ENCODE measurements around the gene BTNL9. TPM values are rescaled to one million over a fixed set of nuclear protein-coding genes. Genes with fewer than 3 reads are reported as not detected.

Gene BTNL9
- total RNA-seq, 5 donors from 2014 or later (not counting 1 experiment from before 2014, with no cell fraction given): 0.41 to 0.95 (median 0.66) TPM; not detected in 2

GRCh38 chr5:181084621-181085195 is 44.6 kb downstream of the BTNL9 start:
- Histone ChIP-seq H3K4me3 (ENCODE audit: control insufficient read depth in 1 of 2, extremely low read depth in 1 of 2, low read length in 1 of 2) (no peak overlapping the region), H3K36me3 (ENCODE audit: control insufficient read depth in 2 of 2, extremely low read depth in 1 of 2, insufficient read depth in 1 of 2, low read length in 1 of 2) (no peaks in the 10 kb centered on the region), H3K4me1 (ENCODE audit: control insufficient read depth in 1 of 2, extremely low read depth in 1 of 2, insufficient read depth in 2 of 2, low read length in 2 of 2) (no peaks in the 10 kb centered on the region), H3K27me3 (replicated peaks in 1 of 2; ENCODE audit: control insufficient read depth in 2 of 2, extremely low read depth in 1 of 2, insufficient read depth in 2 of 2, low read length in 1 of 2) (peaks cover 11 to 37% of the 10 kb centered on the region in 2 experiments), H3K9me3 (no peaks in the 10 kb centered on the region), H3K27ac (ENCODE audit: low read length) (no peak overlapping the region)
- no peaks in the 10 kb centered on the region for H3K36me3 Mint-ChIP-seq
- H3K9me3 Mint-ChIP-seq: no peaks in the 10 kb centered on the region
- no peaks in the 10 kb centered on the region for H3K4me1 Mint-ChIP-seq
- no peak overlapping the region for H3K27ac Mint-ChIP-seq
- ATAC-seq (replicated peaks in 1 of 4): no peak
- 47% methylated on average over 18 of the region's 18 CpGs for WGBS (ENCODE audit: insufficient coverage)
- CTCF ChIA-PET: no interaction called here
- no peak for DNase-seq
- H3K4me3 Mint-ChIP-seq: no peak overlapping the region
- H3K27me3 Mint-ChIP-seq: peaks cover 38 to 53% of the 10 kb centered on the region in 2 donors
- POLR2A ChIA-PET: no interaction called here

DNA sequence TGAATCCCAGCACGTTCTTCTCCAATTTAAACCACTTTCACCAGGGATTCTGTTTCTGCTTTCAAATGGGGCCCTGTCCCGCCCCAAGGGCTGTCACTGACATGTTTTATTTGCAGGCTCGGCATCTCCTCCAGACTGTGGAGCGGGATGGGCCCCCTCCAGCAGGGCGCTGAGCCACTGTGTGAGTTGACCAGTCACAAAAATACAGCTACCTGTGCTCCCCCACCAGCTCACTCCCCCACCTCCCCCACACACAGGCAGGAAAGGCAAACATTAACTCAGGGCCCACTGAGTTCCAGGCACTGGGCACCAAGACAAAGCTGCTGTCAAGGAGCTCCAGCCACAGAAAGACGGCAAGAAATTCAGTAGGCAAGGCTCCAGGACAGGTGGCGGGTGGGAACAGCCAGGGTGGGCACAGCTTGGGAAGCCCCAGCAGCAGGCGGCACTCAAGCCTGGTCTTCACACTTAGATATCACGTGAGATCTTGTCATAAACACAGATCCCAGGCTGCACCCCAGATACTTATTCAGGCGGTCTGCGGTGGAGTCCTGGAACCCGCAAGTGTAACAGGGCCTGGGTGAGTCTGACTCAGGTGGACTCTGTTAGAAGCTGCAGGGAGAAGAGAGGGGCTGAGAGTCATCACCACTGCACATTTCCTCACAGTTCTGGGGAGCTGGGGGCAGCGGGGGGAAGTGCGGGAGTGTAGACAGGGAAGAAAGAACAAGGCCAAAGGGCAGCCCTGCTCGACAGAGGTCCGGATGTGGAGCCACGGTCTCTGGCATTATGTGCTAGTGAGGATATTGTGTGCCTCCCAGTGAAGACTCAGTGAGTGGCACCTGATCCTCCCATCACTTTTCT is 46.2 kb downstream of the BTNL9 start:
- H3K9me3 ChIP-seq: no peaks in the 10 kb centered on the region
- peaks cover 10 to 32% of the 10 kb centered on the region in 2 experiments for H3K27me3 ChIP-seq (replicated peaks in 1 of 2; ENCODE audit: control insufficient read depth in 2 of 2, extremely low read depth in 1 of 2, insufficient read depth in 2 of 2, low read length in 1 of 2)
- H3K4me3 Mint-ChIP-seq: no peak overlapping the region
- POLR2A ChIA-PET: no interaction called here
- H3K9me3 Mint-ChIP-seq: no peaks in the 10 kb centered on the region
- WGBS (ENCODE audit: insufficient coverage): 74% methylated on average over 11 of the region's 17 CpGs
- H3K4me1 Mint-ChIP-seq: no peaks in the 10 kb centered on the region
- H3K36me3 ChIP-seq (ENCODE audit: control insufficient read depth in 2 of 2, extremely low read depth in 1 of 2, insufficient read depth in 1 of 2, low read length in 1 of 2): no peaks in the 10 kb centered on the region
- CTCF ChIA-PET: no interaction called here
- no peak overlapping the region for H3K27ac ChIP-seq (ENCODE audit: low read length)
- no peak overlapping the region for H3K27ac Mint-ChIP-seq
- H3K27me3 Mint-ChIP-seq: peaks cover 35 to 51% of the 10 kb centered on the region in 2 donors
- H3K36me3 Mint-ChIP-seq: no peaks in the 10 kb centered on the region
- no peak overlapping the region for H3K4me3 ChIP-seq (ENCODE audit: control insufficient read depth in 1 of 2, extremely low read depth in 1 of 2, low read length in 1 of 2)
- H3K4me1 ChIP-seq (ENCODE audit: control insufficient read depth in 1 of 2, extremely low read depth in 1 of 2, insufficient read depth in 2 of 2, low read length in 2 of 2): no peaks in the 10 kb centered on the region
- ATAC-seq (replicated peaks in 1 of 4) (no peak), DNase-seq (no peak)

DNA sequence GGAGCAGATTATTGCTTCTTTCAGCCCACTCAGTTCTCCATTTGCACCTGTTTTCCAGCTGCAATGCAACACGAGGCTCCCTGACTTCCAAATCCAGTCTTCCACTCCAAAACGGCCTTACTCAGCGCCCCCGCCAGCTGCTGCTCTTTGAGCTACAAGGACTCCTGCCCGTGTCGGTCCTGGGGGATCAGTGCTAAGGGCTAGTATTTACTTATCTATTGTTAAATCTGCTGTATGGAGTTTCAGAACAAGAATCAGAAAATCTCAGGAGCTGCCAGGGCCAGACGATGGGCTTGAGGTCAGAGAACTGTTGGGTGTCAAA is 46.8 kb downstream of the BTNL9 start:
- ChIA-PET POLR2A (no interaction called here), CTCF (no interaction called here)
- H3K27me3 ChIP-seq (replicated peaks in 1 of 2; ENCODE audit: control insufficient read depth in 2 of 2, extremely low read depth in 1 of 2, insufficient read depth in 2 of 2, low read length in 1 of 2): peaks cover 6 to 31% of the 10 kb centered on the region in 2 experiments
- Mint-ChIP-seq H3K4me1 (no peaks in the 10 kb centered on the region), H3K36me3 (no peaks in the 10 kb centered on the region), H3K27ac (no peak overlapping the region), H3K9me3 (no peaks in the 10 kb centered on the region), H3K27me3 (peaks cover 34 to 47% of the 10 kb centered on the region in 2 donors), H3K4me3 (no peak overlapping the region)
- no peaks in the 10 kb centered on the region for H3K4me1 ChIP-seq (ENCODE audit: control insufficient read depth in 1 of 2, extremely low read depth in 1 of 2, insufficient read depth in 2 of 2, low read length in 2 of 2)
- no peak overlapping the region for H3K27ac ChIP-seq (ENCODE audit: low read length)
- no peaks in the 10 kb centered on the region for H3K9me3 ChIP-seq
- ATAC-seq (replicated peaks in 1 of 4): no peak
- WGBS (ENCODE audit: insufficient coverage): 48% methylated on average over 2 of the region's 7 CpGs
- DNase-seq: no peak
- H3K36me3 ChIP-seq (ENCODE audit: control insufficient read depth in 2 of 2, extremely low read depth in 1 of 2, insufficient read depth in 1 of 2, low read length in 1 of 2): no peaks in the 10 kb centered on the region
- no peak overlapping the region for H3K4me3 ChIP-seq (ENCODE audit: control insufficient read depth in 1 of 2, extremely low read depth in 1 of 2, low read length in 1 of 2)

- H3K27me3 ChIP-seq (replicated peaks in 1 of 2; ENCODE audit: control insufficient read depth in 2 of 2, extremely low read depth in 1 of 2, insufficient read depth in 2 of 2, low read length in 1 of 2): peaks cover 6 to 35% of the 10 kb centered on the region in 2 experiments
- POLR2A ChIA-PET: no interaction called here
- no peak overlapping the region for H3K27ac ChIP-seq (ENCODE audit: low read length)
- Mint-ChIP-seq H3K27me3 (peaks cover 36 to 50% of the 10 kb centered on the region in 2 donors), H3K36me3 (no peaks in the 10 kb centered on the region), H3K4me3 (no peak overlapping the region), H3K4me1 (no peaks in the 10 kb centered on the region), H3K27ac (no peak overlapping the region), H3K9me3 (no peaks in the 10 kb centered on the region)
- no peak for DNase-seq
- no peaks in the 10 kb centered on the region for H3K4me1 ChIP-seq (ENCODE audit: control insufficient read depth in 1 of 2, extremely low read depth in 1 of 2, insufficient read depth in 2 of 2, low read length in 2 of 2)
- WGBS (ENCODE audit: insufficient coverage): 77% methylated on average over 4 of the region's 10 CpGs
- H3K9me3 ChIP-seq: no peaks in the 10 kb centered on the region
- no peak for ATAC-seq (replicated peaks in 1 of 4)
- no peak overlapping the region for H3K4me3 ChIP-seq (ENCODE audit: control insufficient read depth in 1 of 2, extremely low read depth in 1 of 2, low read length in 1 of 2)
- CTCF ChIA-PET: no interaction called here
- no peaks in the 10 kb centered on the region for H3K36me3 ChIP-seq (ENCODE audit: control insufficient read depth in 2 of 2, extremely low read depth in 1 of 2, insufficient read depth in 1 of 2, low read length in 1 of 2)
These were observed 47.2 kb downstream of the BTNL9 start for GRCh38 chr5:181087309-181087708.

GRCh38 chr5:181088289-181088688 is 48.2 kb downstream of the BTNL9 start:
- Mint-ChIP-seq H3K4me1 (no peaks in the 10 kb centered on the region), H3K9me3 (no peaks in the 10 kb centered on the region), H3K4me3 (no peak overlapping the region), H3K36me3 (no peaks in the 10 kb centered on the region), H3K27me3 (peaks cover 34 to 49% of the 10 kb centered on the region in 2 donors), H3K27ac (no peak overlapping the region)
- no peak for ATAC-seq (replicated peaks in 1 of 4)
- Histone ChIP-seq H3K4me1 (ENCODE audit: control insufficient read depth in 1 of 2, extremely low read depth in 1 of 2, insufficient read depth in 2 of 2, low read length in 2 of 2) (no peaks in the 10 kb centered on the region), H3K27ac (ENCODE audit: low read length) (no peak overlapping the region), H3K4me3 (ENCODE audit: control insufficient read depth in 1 of 2, extremely low read depth in 1 of 2, low read length in 1 of 2) (no peak overlapping the region), H3K9me3 (no peaks in the 10 kb centered on the region), H3K27me3 (replicated peaks in 1 of 2; ENCODE audit: control insufficient read depth in 2 of 2, extremely low read depth in 1 of 2, insufficient read depth in 2 of 2, low read length in 1 of 2) (peaks cover 6 to 42% of the 10 kb centered on the region in 2 experiments), H3K36me3 (ENCODE audit: control insufficient read depth in 2 of 2, extremely low read depth in 1 of 2, insufficient read depth in 1 of 2, low read length in 1 of 2) (no peaks in the 10 kb centered on the region)
- 59% methylated on average over 3 of the region's 10 CpGs for WGBS (ENCODE audit: insufficient coverage)
- ChIA-PET CTCF (no interaction called here), POLR2A (no interaction called here)
- no peak for DNase-seq

DNA sequence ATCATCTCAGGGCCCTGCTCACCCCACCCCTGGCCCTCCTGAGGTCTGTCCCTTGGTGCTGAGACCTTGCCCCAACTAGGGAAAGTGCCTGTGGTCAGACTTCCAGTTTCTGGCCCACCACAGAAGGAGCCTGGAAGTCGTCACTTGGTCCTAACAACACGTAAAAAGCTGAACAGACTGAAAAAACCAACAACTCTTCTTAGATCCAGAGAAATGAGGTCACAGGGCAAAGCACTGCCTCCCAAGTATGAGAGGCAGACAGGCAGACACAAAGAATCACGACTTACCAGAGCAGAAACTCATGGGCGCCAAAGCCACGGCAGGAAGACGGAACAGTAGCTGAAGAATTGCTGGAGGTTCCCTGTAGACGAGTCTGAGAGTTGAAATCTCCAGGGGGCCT is 52.4 kb downstream of the BTNL9 start:
- Mint-ChIP-seq H3K27ac (no peak overlapping the region), H3K27me3 (peaks cover 26 to 29% of the 10 kb centered on the region in 2 donors), H3K4me1 (no peaks in the 10 kb centered on the region), H3K9me3 (no peaks in the 10 kb centered on the region), H3K36me3 (no peaks in the 10 kb centered on the region), H3K4me3 (no peak overlapping the region)
- ATAC-seq (replicated peaks in 1 of 4) (no peak), DNase-seq (no peak)
- 70% methylated on average over 7 of the region's 7 CpGs for WGBS (ENCODE audit: insufficient coverage)
- CTCF ChIA-PET: no interaction called here
- Histone ChIP-seq H3K9me3 (no peaks in the 10 kb centered on the region), H3K27me3 (replicated peaks in 1 of 2; ENCODE audit: control insufficient read depth in 2 of 2, extremely low read depth in 1 of 2, insufficient read depth in 2 of 2, low read length in 1 of 2) (peaks cover 2 to 18% of the 10 kb centered on the region in 2 experiments), H3K27ac (ENCODE audit: low read length) (no peak overlapping the region), H3K4me3 (ENCODE audit: control insufficient read depth in 1 of 2, extremely low read depth in 1 of 2, low read length in 1 of 2) (no peak overlapping the region), H3K36me3 (ENCODE audit: control insufficient read depth in 2 of 2, extremely low read depth in 1 of 2, insufficient read depth in 1 of 2, low read length in 1 of 2) (no peaks in the 10 kb centered on the region), H3K4me1 (ENCODE audit: control insufficient read depth in 1 of 2, extremely low read depth in 1 of 2, insufficient read depth in 2 of 2, low read length in 2 of 2) (no peaks in the 10 kb centered on the region)
- POLR2A ChIA-PET: no interaction called here
